ENCODE data around the gene GBP7. TPM values are rescaled to one million over a fixed set of nuclear protein-coding genes. Genes with fewer than 3 reads are reported as not detected.

Gene GBP7
- total RNA-seq, 1 donor from 2014 or later = not detected

DNA sequence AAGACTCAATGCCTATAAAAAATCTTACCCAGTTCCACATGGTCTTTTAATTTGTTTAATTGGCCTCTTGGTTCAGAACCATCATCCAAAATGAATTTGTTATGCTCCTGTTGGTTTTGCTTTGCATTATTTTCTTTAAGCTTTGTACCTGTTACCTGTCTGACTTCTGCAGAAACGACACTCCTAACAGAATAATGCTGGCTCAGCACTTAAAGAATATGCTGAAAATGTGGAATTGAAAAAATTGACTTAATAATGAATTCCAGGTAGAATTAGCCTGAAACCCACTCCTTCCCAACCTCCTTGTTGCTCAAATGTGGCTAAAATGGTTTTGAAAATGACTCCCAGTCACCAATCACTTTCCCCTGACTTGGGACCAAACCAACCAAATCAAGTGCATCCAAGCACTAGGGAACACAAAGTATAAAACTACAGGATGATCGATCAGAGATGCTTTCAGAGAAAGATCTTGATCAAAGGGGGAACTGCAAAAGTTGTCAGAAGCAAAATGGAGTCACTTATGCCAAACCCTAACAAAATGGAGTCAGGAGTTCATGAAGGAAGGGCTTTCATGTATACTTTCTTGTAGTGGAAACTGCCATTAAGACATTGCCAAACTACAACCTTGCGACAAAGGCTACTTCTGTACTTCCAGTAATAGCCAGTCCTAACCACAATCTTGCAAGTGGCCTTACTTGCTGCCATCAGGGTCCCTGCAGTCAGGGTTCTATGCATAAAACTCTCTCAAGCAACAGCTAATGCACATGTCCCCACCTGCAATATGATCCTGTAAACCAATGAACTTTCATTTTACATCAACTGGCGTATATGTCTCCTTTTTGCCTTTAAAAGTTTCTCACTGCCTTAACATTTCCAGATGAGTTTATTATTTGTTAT is 5.4 kb downstream of the GBP7 start:
- DNase-seq = no peak
- Mint-ChIP-seq H3K36me3 (ENCODE audit: unreplicated experiment) (no peaks in the 10 kb centered on the region), H3K27ac (ENCODE audit: unreplicated experiment) (no peak overlapping the region), H3K4me3 (ENCODE audit: unreplicated experiment) (no peak overlapping the region), H3K9me3 (ENCODE audit: unreplicated experiment) (no peaks in the 10 kb centered on the region), H3K4me1 (ENCODE audit: low read depth, unreplicated experiment) (no peaks in the 10 kb centered on the region), H3K27me3 (ENCODE audit: unreplicated experiment) (no peaks in the 10 kb centered on the region)
- TF ChIP-seq, protein P1, sequence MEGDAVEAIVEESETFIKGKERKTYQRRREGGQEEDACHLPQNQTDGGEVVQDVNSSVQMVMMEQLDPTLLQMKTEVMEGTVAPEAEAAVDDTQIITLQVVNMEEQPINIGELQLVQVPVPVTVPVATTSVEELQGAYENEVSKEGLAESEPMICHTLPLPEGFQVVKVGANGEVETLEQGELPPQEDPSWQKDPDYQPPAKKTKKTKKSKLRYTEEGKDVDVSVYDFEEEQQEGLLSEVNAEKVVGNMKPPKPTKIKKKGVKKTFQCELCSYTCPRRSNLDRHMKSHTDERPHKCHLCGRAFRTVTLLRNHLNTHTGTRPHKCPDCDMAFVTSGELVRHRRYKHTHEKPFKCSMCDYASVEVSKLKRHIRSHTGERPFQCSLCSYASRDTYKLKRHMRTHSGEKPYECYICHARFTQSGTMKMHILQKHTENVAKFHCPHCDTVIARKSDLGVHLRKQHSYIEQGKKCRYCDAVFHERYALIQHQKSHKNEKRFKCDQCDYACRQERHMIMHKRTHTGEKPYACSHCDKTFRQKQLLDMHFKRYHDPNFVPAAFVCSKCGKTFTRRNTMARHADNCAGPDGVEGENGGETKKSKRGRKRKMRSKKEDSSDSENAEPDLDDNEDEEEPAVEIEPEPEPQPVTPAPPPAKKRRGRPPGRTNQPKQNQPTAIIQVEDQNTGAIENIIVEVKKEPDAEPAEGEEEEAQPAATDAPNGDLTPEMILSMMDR (IDR thresholded peaks at IDR 0.05; ENCODE audit: partially characterized antibody, unreplicated experiment) = no peak

DNA sequence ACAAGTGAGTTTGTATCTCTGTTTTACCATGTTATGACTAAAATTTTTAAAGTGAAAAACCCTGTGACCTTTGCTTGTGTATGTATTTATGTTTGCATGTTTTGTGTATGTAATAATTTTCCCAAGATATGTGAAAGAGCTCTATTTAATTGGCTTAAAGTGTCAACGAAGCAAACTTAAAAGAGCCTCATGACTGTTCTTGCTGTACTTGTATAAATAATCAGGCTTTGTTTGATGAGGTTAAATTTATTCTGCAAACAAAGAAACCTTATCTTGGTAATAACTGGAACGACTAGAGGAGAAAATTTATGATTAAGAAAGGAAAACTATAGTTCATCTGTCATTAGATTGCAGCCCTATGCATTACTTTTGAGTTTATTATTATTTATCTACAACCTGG is 6.6 kb downstream of the GBP7 start:
- H3K4me3 Mint-ChIP-seq (ENCODE audit: unreplicated experiment) = no peak overlapping the region
- no peaks in the 10 kb centered on the region for H3K9me3 Mint-ChIP-seq (ENCODE audit: unreplicated experiment)
- H3K27ac Mint-ChIP-seq (ENCODE audit: unreplicated experiment) = no peak overlapping the region
- no peaks in the 10 kb centered on the region for H3K36me3 Mint-ChIP-seq (ENCODE audit: unreplicated experiment)
- no peak for DNase-seq
- no peaks in the 10 kb centered on the region for H3K4me1 Mint-ChIP-seq (ENCODE audit: low read depth, unreplicated experiment)
- H3K27me3 Mint-ChIP-seq (ENCODE audit: unreplicated experiment) = no peaks in the 10 kb centered on the region
- TF ChIP-seq, protein P1 (IDR thresholded peaks at IDR 0.05; ENCODE audit: partially characterized antibody, unreplicated experiment) = no peak

DNA sequence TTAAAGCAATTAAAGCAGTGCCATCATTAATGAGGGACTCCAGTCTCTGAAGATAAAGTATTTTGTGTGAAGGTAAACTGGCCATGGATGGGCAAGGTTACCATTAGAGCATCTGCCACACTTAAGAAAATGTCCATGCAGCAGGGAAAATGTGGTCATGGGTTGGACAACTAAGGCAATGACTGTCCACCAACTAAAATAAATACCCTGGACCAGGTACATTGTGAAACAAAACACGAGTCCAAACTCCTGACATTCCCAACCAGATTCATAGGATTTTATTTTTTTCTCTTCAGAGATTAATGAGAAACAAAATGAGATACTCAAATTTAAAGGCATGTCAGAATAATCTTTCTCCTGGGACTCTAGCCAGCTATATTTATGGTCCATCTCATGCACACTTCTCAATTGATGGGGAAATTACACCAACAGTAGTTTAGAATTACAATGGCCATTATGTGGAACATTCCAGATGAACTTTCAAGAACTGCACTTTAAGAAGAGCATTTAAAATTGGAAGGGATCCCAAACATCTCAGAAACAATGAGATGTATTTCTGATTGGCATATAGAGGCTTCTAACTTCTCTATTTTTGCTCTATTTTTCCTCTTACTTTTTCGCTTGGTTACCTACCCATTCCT is 8.1 kb downstream of the GBP7 start:
- no peaks in the 10 kb centered on the region for H3K36me3 Mint-ChIP-seq (ENCODE audit: unreplicated experiment)
- no peaks in the 10 kb centered on the region for H3K4me1 Mint-ChIP-seq (ENCODE audit: low read depth, unreplicated experiment)
- TF ChIP-seq, protein P1 (IDR thresholded peaks at IDR 0.05; ENCODE audit: partially characterized antibody, unreplicated experiment) = no peak
- H3K9me3 Mint-ChIP-seq (ENCODE audit: unreplicated experiment) = no peaks in the 10 kb centered on the region
- no peak for DNase-seq
- no peak overlapping the region for H3K27ac Mint-ChIP-seq (ENCODE audit: unreplicated experiment)
- no peak overlapping the region for H3K4me3 Mint-ChIP-seq (ENCODE audit: unreplicated experiment)
- no peaks in the 10 kb centered on the region for H3K27me3 Mint-ChIP-seq (ENCODE audit: unreplicated experiment)

DNA sequence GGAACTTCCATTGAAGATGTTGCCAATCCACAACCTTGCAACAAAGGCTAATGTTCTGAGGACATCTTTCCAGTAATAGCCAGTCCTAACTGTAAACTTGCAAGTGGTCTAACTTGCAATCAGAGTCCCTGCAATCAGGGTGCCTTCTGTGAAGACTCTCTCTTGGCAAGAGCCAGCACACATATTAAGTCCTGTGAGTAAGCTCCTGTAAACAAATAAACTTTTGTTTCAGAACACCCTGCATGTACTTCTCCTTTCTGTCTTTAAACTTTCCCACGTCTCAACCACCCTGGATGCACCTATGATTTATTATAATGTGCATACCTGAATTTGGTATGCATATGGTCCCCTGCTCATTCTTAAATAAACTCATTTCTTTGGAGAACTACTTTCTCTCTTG is 9.1 kb downstream of the GBP7 start:
- no peak overlapping the region for H3K27ac Mint-ChIP-seq (ENCODE audit: unreplicated experiment)
- H3K4me3 Mint-ChIP-seq (ENCODE audit: unreplicated experiment) = no peak overlapping the region
- no peaks in the 10 kb centered on the region for H3K9me3 Mint-ChIP-seq (ENCODE audit: unreplicated experiment)
- H3K36me3 Mint-ChIP-seq (ENCODE audit: unreplicated experiment) = no peaks in the 10 kb centered on the region
- H3K27me3 Mint-ChIP-seq (ENCODE audit: unreplicated experiment) = no peaks in the 10 kb centered on the region
- no peak for DNase-seq
- TF ChIP-seq, protein P1 (IDR thresholded peaks at IDR 0.05; ENCODE audit: partially characterized antibody, unreplicated experiment) = no peak
- H3K4me1 Mint-ChIP-seq (ENCODE audit: low read depth, unreplicated experiment) = no peaks in the 10 kb centered on the region

DNA sequence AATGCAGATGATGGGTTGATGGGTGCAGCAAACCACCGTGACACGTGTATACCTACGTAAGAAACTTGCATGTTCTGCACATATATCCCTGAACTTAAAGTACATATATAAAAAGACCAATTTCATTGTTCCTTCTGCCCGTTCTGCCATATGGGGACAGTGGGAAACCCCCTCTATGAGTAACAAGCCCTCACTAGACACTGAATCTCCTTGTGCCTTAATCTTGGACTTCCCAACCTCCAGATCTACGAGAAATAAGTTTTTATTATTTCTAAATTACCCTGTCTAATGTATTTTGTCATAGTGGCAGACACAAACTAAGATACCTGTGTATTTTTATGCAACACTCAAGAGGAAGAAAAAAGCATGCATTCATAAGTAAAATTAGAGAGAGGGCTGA is 10.0 kb downstream of the GBP7 start:
- TF ChIP-seq, protein P1 (IDR thresholded peaks at IDR 0.05; ENCODE audit: partially characterized antibody, unreplicated experiment) = no peak
- Mint-ChIP-seq H3K4me3 (ENCODE audit: unreplicated experiment) (no peak overlapping the region), H3K9me3 (ENCODE audit: unreplicated experiment) (no peaks in the 10 kb centered on the region), H3K27ac (ENCODE audit: unreplicated experiment) (no peak overlapping the region), H3K4me1 (ENCODE audit: low read depth, unreplicated experiment) (no peaks in the 10 kb centered on the region), H3K27me3 (ENCODE audit: unreplicated experiment) (no peaks in the 10 kb centered on the region), H3K36me3 (ENCODE audit: unreplicated experiment) (no peaks in the 10 kb centered on the region)
- DNase-seq = no peak
